Measurements from ENCODE around the gene FAM110D. TPM values are rescaled to one million over a fixed set of nuclear protein-coding genes. Genes with fewer than 3 reads are reported as not detected.

The FAM110D gene
- total RNA-seq, 1 donor from 2014 or later: 6.3 TPM

DNA sequence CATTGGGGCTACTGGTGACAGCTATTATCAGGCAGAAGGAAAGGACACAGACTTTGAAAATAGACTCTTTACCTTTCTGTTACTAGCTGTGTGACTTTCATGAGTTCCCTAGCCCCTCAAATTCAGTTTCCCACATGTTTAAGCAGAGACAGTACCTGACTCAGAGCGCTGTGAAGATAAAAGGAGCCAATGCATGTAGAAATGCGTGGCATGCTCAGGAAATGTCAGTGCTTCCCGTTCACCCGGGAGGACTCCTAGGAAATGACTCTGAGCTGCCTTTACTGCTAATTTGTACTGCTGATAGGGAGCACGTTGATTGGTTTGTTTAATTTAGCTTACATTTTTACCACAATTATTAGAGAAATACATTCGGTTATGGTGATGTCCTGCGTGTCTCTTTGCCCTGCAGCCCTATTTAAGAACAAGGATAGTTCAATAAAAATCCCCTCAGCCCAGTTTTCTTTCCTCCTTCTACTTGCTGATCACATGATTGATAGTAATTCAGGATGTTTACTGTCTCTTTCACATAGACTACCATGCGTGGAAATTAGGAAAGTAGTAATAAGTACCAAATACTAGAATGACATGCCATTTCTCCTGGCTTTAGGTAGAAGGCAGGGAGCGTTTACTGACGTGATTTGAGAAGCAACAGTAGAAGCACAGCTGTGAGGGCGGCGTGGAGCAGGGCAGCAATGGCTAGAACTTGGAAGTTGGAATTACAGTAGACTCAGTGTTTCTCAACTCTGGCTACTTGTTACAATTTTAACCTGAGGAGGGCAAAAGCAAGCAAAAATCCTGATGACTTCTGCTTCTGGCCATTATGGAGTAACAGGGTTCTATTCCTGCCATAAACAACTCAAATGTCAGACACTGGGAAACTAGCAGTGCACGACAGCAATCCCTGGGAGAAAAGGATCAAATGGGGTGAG, 31.4 kb upstream of the FAM110D start:
- DNase-seq (ENCODE audit: low spot score): no peak

DNA sequence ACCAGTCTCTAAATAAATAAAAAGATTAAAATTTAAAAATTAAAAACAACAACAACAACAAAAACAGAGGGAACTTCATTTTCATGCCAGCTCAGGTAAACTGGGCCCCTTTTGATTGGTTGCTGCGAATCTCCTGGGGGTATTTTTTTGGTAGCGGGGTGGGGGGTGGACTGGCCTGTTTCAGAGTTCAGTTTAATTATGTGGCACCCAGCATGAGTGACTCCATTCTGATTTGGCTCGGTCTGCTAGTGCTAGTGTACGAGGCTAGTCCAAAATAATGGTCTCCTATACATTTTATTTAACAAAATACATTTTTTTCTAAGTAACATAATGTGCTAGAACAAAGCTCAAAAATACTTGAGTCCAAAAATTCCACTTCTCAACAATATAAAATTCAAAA, 29.1 kb upstream of the FAM110D start:
- no peak for DNase-seq (ENCODE audit: low spot score)

DNA sequence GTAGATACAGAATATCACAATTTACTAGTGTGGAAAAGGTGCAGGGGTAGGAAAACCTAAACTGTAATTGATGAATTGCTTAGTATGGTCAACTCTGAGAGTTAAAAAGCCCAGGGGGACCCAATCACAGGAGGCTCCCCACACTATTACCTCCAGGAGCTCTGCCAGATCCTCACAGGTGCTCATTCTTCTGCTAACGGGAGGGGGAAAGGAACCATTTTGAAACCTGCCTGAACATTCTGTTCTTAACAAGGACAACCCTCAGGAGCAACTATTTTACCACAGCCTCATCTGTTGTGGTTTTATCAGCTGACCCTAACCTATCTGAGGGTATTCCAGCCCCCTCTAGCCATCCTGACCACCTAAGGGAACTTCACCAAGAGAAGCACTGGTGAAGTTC, 28.2 kb upstream of the FAM110D start:
- DNase-seq (ENCODE audit: low spot score): no peak

DNA sequence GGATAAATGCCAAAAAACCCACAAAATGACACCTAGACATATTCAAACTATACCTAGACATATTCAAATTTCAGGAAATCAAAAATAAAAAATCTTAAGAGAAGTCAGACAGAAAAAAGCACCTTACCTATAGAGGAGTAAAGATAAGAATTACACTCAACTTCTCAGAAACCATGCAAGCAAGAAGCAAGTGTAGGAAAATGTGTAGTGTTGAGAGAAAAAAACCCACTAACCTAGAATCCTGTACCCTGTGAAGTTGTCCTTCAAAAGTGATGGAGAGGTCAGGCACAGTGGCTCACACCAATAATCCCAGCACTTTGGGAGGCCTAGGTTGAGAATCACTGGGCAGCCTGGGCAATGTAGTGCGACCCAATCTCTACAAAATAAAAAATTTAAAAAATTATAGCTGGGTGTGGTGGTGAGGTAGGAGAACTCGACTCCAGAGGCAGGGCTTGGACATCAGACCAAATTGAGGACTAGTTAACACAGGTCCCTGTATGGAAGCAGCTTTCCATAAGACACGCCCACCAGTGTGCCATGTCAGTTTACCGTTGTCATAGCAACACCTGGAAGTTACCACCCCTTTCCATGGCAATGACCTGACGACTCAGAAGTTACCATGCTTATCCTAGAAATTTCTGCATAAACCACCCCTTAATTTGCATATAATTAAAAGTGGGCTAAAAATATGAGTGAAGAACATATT, 26.6 kb upstream of the FAM110D start:
- DNase-seq (ENCODE audit: low spot score): no peak

DNA sequence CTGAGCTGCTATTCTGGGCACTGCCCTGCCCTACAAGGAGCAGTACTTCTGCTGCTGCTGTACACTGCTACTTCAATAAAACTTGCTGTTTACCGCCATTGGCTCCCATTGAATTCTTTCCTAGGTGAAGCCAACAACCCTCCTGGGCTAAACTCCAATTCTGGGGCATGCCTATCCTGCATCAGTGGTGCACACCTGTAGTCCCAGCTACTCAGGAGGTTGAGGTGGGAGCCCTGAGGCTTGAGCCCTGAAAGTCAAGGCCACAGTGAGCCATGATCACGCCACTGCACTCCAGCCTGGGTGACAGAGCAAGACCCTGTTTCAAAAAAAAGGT, 26.1 kb upstream of the FAM110D start:
- no peak for DNase-seq (ENCODE audit: low spot score)

DNA sequence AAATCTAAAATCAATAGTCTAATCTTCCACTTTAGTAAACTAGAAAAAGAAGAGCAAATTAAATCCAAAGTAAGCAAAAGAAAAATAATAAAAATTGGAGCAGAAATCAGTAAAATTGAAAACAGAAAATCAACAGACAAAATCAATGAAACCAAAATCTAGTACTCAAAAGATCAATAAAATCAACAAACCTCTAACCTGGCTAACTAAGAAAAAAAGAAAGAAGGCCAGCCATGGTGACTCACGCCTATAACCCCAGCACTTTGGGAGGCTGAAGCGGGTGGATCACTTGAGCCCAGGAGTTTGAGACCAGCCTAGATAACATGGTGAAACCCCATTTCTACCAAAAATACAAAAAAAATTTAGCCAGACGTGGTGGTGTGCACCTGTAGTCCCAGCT, 24.4 kb upstream of the FAM110D start:
- no peak for DNase-seq (ENCODE audit: low spot score)

DNA sequence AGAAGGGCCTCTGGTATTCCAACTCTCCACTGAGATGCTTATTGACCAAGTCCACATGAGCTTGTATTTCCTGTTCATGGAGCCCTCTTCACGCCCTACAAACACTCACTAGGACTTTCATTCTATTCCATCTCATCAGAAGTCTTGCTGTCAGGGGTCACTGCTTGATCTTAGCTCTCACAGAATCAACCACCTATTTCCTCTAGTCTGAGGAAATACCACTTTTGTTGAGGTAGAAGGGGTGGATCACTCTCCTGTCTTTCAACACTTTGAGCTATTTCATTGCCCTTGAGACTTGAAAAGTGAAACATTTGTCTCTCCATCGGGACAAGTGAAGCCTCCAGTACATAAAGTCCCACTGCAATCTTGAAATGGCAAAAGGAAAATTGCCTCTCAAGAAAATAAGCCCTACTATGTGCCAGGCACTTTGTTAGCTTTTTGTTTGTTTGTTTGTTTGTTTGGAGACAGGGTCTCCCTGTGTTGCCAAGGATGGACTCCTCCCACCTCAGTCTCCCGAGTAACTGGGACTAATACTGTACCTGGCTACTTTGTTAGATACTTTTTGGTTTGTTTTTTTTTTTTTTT, 19.8 kb upstream of the FAM110D start:
- no peak for DNase-seq (ENCODE audit: low spot score)

DNA sequence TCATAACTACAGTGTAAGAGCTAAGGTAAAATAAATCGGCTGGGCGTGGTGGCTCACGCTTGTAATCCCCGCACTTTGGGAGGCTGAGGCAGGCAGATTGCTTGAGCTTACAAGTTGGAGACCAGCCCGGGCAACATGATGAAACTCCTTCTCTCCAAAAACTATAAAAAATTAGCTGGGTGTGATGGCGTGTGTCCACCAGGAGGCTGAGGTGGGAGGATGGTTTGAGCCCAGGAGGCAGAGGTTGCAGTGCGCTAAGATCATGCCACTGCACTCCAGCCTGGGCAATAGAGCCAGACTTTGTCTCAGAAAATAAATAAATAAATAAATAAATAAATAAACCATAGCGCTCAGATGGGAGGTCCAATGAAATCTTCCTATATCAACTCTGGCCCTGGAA, 16.7 kb upstream of the FAM110D start:
- no peak for DNase-seq (ENCODE audit: low spot score)

DNA sequence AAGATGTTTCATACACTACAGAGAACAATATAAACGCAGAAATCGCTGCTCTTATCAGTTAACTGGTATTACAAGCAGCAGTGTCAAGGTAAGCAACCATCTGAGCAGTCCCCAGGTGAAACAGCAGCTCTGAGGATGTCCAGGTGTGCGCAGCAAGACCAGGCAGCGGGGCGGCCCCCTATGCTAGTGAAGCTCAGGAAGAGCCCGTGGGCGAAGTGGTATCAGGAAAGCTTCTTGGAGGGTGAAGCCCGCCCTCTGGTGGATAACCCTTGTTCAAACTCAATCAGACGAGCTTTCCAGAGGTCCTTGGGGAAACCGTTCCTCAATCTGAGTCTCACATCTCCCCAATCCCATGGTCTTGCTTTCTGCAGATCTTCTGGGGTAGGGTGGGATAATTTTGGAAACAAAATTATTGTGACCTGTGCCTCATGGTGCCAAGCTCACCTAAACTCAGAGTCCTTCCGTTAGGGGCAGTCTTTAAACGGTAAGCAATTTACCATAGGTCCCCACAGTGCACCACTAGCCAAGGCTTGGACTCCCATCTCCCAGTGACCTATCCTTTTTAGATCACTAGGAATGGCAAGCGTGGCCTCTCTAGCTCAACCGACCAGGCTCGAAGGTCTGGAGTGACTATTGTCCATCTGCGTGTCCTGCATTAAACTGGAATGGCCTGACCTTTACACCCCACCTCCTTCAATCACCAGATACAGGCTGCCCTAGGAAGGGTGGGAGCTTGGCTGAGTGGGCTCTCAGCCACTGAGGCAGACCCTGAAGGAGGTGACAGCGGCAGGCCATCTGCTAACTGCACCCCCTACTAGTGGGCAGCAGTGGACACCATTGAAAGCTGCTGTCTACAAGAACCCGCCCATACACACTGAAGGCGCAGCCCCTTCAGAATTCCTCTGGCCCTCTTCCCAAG, 13.6 kb upstream of the FAM110D start:
- no peak for DNase-seq (ENCODE audit: low spot score)

DNA sequence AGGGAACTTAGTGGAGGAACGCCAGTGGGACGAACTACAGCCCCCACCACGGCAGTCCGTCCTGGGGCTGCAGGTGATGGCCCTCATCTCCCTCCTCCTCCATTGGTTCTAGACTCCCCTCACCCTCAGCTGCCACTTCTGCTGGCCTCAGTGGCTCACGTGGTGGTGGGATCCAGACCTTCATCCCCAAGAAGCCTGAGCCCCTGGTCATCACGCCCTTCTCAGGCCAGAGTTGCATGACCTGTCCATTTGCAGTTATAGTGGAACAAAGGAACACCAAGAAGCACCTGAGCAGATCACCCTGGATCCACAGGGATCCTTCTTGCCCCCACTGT, 13.0 kb upstream of the FAM110D start:
- no peak for DNase-seq (ENCODE audit: low spot score)

DNA sequence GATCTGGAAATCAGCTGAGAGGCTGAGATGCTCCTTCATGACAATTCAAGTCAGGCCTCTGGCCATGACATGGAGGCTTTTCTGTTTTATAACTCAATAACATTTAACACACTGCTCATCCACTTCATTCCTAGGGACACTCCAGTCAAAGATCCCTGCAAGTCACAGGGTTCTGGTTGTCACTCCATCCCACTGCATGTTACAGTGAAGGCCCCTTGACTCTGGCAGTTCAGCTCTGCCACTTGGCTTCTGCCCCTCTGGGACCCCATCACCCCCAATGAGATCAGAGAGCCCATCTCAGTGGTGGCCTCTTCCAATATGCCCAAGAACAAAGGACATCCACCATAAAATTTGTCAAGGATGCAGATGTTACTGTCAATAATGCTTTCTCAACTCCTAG, 10.0 kb upstream of the FAM110D start:
- peak; percentile 11 for DNase-seq (ENCODE audit: low spot score)

DNA sequence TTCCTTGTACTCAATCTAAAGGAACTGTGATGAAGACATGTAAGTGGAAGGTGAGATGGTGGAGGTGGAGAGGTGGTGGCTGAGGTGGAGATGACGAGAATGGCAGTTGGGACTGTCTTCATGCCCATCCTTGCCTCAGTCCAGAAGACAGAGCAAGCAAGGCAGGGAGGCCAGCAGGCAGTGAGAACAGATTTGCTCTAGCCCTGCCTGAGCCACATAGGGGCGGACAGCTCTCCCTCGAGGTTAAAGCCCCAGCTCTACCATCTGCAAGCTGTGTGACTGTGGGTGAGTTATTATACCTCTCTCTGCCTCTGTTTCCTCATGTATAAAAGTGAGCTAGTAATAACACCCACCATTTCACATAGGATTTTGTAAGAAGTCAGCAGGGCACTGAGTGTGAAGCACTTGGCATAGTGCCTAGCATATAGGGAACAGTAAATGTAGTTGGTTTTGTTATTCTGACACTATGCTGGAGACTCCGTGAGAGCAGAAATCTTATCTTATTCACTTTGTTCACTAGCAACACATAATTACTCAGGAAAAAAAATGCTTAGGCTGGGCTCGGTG, 4.8 kb upstream of the FAM110D start:
- DNase-seq (ENCODE audit: low spot score): peak; percentile 41

DNA sequence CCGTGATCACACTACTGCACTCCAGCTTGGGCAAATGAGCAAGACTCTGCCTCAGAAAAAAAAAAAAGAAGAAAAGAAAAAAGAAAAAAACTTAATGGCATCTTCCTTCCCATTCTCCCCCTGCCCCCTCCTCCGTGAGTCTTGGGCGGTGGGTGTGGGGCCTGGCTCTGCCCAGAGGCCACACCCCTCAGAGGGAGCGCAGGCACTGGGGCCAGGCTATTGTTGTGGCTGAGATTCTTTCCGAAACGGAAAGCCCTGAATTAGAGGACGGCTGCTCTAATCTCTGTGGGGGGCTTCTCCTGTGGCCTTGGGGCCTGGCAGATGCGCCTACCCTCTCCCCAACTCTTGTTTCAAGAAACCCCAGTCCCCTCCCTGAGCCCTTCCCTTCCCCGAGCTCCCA, 4.1 kb upstream of the FAM110D start:
- peak; percentile 88 for DNase-seq (ENCODE audit: low spot score)

DNA sequence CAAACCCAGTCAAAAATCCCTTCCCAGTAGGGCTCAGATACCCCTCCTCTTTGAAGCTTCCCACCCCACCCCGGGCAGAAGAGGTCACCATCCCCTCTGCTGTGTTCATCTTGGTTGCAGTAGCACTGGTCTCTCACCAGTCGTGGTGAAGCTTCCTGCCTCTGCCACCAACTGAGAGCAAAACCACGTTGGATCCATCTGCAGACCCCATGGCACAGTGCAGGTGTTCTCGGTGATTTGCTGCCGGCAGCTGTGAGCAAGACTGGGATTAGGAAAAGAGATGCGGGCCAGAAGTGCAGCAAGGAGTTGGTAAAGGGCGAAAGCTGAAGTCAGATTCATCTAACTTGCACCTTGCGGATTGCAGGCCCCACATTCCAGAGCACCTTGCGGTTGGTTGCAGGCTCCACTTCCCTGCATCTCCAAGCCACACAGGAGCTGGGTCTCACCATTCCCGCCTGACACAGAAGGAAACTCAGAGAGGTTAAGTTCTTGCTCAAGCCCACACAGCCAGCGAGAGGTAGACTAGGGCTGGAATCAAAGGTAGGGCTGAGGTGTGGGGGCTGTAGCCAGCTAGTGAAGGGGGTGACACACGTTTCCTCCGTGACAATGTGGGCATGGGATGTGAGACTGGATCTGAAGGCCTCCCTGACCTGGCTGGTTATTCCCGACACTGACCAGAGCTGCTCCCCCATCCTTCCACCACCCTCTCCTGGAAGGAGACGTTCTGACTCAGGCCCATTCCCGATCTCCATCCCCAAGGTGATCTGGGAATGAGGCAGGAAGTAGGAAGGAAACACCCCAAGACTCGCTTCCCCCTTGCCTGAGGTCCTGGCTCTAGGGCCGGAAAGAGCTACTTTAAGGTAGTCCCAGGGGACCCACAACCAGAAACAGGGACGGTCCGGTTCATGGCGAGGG, 3.3 kb upstream of the FAM110D start:
- DNase-seq (ENCODE audit: low spot score): peak; percentile 84

DNA sequence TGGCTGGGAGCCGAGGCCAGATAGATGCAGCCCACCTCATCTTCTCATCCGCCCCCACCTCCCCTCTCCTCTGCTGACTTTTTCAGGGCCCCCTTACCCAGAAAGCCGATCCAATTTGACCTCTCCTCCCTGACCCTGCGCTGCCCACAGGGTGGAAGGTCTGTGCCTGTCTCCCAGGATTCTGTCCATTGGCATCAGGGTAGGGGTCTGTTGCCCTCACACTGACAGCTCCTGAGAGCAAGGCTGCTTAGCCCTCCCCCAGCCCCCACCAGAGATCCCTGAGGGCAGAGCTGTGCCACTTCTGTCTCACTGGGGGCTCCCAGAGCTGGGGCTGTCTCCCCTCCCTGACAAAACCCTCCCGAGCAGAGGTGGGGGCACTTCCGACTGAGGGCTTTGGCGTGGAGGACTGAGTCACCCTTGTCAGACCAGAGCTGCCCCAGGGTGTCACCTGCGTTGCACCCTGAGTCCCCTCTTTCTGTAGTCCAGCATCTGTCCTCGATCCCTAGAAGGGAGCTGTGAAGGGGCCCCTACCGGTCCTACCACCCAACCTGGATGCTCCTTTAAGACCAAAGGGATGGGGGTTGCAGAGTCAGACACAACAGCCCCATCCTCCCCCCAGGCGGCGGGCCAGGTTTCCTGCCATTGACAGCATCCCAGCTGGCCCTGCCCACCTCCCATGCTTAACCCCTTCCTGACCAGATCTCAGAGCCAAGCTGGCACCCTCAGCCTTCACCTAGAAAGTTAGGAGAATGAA, 2.4 kb upstream of the FAM110D start:
- peak; percentile 59 for DNase-seq (ENCODE audit: low spot score)

DNA sequence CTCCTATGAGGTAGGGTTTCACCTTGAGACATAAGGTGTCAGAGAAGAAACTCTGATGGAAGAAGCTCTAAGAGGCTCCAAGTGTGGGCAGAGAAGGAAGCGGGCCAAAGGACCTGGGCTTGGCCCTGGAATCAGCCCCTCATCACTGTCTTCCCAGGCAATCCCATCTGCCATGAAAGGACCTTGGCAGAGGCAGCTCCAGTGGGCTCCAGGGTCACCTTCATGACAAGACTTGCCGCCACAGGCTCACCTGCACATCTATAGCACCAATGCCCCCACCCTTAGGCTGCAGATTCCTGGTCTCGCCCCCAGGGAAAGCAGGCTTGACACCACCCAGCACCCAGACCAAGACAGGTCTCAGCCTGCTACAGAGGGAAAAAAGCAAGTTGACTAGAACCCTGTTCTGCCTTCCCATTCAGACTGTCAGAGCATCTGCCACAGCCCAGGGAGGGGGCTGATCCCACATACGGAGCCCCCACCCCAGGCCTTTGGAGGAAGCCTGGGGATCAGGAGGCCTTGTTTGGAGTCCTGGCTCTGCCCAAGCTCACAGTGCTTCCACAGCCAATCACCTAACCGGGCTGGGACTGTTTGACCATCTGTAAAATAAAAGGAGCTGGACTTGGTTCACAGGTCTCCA, 490 bp upstream of the FAM110D start:
- peak; percentile 65 for DNase-seq (ENCODE audit: low spot score)

DNA sequence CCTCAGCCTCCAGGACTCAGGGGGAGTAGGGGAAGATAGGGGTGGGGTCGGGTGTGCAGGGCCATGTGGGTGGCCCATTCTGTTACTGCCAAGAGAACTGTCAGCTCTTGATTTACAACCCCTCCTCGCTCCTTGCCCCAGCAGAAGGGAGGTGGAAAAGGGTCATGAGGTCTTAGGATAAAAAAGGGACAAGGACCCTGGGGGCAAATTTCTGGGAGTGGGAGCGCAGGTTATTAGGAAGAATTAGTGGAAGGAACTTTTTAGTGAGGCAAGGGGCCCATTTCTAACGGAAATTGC, 812 bp downstream of the FAM110D start:
- no peak for DNase-seq (ENCODE audit: low spot score)

DNA sequence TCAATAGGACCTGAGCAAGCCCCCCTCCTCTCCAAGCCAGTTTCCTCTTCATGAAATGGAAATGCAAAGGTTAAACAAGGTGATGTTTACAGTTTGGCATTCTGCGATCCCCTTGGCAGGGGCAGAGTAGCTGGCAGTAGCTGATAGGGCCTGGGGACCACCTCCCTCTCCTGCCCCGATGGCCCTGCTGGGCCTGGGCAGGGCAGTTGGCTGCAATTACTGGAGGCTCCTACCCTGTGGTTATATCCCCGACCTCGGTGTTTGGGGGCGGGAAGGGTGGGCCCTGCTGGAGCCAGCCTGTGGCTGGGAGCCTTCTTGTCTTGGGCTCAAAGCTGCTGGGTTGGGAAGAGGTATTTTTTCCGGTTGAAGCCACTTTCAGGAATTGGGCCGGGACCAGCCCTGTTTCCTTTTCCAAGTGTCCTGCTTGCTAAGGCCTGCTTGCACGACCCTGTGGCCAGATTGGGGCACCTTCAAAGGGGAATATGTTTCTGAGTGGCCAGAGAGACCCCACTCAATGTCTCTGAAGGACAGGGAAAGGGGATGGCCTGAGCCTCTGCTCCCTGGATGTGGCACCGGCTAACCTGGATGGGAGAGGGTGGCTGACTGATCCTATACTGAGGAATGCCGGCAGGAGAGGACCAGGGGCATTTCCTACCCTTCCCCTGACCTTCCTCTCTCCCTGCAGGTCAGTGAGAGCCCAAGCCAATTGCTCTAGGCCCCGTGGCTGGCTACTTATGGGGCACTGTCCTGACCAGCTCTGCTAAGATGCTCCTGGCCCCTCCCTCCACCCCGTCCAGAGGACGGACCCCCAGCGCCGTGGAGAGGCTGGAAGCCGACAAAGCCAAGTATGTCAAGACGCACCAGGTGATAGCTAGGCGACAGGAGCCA, 1.9 kb downstream of the FAM110D start:
- DNase-seq (ENCODE audit: low spot score): no peak

Measured in mesenteric fat pad (tissue), 1 donor.